HFFc6 (cell line): ENCODE data around the gene LYPLAL1. TPM values are rescaled to one million over a fixed set of nuclear protein-coding genes. Genes with fewer than 3 reads are reported as not detected.

ENCODE experiments used
- DNase-seq: peaks from one replicate; pipeline ENCODE4 v3.0.0-alpha.2; 2018
- H3K27ac Mint-ChIP-seq: 2 replicates; pipeline ENCODE4 v1.8.0; 2020; ENCODE audit warnings: mild to moderate bottlenecking, mixed read lengths
- H3K27me3 Mint-ChIP-seq: 2 replicates; pipeline ENCODE4 v1.8.0; 2021; ENCODE audit warnings: mild to moderate bottlenecking, moderate library complexity, mixed read lengths; ENCODE audit not compliant: insufficient read depth
- H3K36me3 Mint-ChIP-seq: 2 replicates; pipeline ENCODE4 v1.8.0; 2021; ENCODE audit warnings: low read depth, mixed read lengths
- H3K4me1 Mint-ChIP-seq: 2 replicates; pipeline ENCODE4 v1.8.0; 2020; ENCODE audit warnings: low read depth, mixed read lengths
- H3K4me3 Mint-ChIP-seq: 2 replicates; pipeline ENCODE4 v1.8.0; 2020; ENCODE audit warnings: mild to moderate bottlenecking, moderate library complexity, mixed read lengths
- H3K9me3 Mint-ChIP-seq: 2 replicates; pipeline ENCODE4 v1.8.0; 2020; ENCODE audit warnings: mild to moderate bottlenecking, mixed read lengths
- total RNA-seq, 6 experiments: library from RNA; stranded (reverse); fragmentation: NEBNext Ultra II Directional; extraction: Animal tissue kit (Norgen Biotek cat#: 25700); gene quantifications; 2 replicates in 1 of 6; 3 replicates in 5 of 6; pipeline ENCODE4 v1.2.3, GENCODE V29; 2021
- TF ChIP-seq, protein P1 (sequence below): fragments of 200-600 bp; sonication (generic); IDR thresholded peaks from 2 replicates; pipeline ENCODE4 v1.5.0; 2021; ENCODE audit warnings: antibody characterized with exemption, mild to moderate bottlenecking

Gene LYPLAL1
- total RNA-seq, 6 experiments from 2014 or later: 20.5 to 28.1 (median 22.3) TPM

DNA sequence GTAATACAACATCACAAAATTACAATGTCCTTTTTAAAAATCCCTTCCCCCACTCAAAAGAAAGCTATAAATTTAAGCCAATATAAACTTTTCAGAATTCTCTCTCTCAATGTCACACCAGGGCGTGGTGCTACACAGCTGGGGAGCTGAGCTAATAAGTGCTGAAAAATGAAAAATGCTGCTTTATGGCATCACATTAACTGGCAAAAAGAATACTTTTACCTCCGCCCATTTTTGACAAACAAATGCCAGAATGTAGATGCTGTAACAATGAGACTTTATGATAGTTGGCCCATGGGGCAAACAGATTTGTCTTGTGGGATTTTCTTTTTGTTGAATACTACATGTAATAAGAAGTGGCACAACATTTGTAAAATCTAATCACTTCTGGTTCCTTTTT is 12.7 kb upstream of the LYPLAL1 start:
- H3K4me1 Mint-ChIP-seq: no peaks in the 10 kb centered on the region
- H3K9me3 Mint-ChIP-seq: no peaks in the 10 kb centered on the region
- no peak overlapping the region for H3K27ac Mint-ChIP-seq
- H3K27me3 Mint-ChIP-seq: no peaks in the 10 kb centered on the region
- no peak overlapping the region for H3K4me3 Mint-ChIP-seq
- H3K36me3 Mint-ChIP-seq: no peaks in the 10 kb centered on the region
- TF ChIP-seq, protein P1, sequence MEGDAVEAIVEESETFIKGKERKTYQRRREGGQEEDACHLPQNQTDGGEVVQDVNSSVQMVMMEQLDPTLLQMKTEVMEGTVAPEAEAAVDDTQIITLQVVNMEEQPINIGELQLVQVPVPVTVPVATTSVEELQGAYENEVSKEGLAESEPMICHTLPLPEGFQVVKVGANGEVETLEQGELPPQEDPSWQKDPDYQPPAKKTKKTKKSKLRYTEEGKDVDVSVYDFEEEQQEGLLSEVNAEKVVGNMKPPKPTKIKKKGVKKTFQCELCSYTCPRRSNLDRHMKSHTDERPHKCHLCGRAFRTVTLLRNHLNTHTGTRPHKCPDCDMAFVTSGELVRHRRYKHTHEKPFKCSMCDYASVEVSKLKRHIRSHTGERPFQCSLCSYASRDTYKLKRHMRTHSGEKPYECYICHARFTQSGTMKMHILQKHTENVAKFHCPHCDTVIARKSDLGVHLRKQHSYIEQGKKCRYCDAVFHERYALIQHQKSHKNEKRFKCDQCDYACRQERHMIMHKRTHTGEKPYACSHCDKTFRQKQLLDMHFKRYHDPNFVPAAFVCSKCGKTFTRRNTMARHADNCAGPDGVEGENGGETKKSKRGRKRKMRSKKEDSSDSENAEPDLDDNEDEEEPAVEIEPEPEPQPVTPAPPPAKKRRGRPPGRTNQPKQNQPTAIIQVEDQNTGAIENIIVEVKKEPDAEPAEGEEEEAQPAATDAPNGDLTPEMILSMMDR: no peak
- DNase-seq: no peak

DNA sequence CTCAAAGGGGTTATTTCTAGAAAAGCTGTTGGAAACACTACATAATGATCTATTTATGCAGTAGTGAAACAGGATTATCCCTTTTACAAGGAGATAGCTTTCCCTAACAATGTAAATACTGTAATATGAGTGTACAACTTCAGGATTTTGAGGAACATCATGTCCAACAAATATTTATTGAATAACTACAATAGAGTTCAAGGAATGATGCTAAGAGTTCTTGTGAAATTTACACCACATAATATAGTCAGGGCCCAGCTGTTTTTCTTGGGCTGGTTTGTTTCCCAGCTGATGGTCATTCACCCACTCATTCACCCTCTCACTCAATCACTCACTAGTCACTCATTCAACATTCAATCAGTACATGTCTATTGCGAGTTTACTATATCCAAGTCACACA is 12.3 kb upstream of the LYPLAL1 start:
- no peaks in the 10 kb centered on the region for H3K9me3 Mint-ChIP-seq
- no peak for DNase-seq
- TF ChIP-seq, protein P1: no peak
- H3K27me3 Mint-ChIP-seq: no peaks in the 10 kb centered on the region
- no peak overlapping the region for H3K4me3 Mint-ChIP-seq
- no peaks in the 10 kb centered on the region for H3K36me3 Mint-ChIP-seq
- H3K4me1 Mint-ChIP-seq: no peaks in the 10 kb centered on the region
- no peak overlapping the region for H3K27ac Mint-ChIP-seq

DNA sequence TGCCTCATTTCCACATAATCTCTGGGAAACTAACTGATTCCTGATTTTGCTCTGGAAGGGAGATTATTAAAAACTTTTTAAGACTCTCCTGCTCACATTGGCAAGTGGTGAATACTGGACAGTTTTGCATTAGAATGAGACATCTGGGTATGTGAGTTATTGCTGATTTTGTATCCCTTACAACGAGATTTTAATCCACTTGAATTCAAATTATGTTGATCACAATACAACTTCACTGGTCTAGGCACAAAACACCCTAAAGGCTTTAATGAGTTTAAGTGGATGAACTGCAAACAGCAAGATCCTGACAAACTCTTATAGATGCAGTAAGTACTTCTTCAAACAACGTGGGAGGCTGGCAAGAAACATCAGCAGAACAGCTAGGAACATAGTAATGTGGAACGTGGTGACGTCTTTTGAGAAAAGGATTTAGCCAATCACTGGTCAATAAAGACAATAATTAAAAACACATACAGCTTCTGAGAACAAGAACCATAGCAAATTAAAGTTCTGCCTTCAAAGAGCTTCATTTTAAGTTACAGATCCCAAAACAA is 10.2 kb upstream of the LYPLAL1 start:
- no peaks in the 10 kb centered on the region for H3K4me1 Mint-ChIP-seq
- TF ChIP-seq, protein P1: no peak
- DNase-seq: no peak
- no peak overlapping the region for H3K4me3 Mint-ChIP-seq
- no peaks in the 10 kb centered on the region for H3K36me3 Mint-ChIP-seq
- no peaks in the 10 kb centered on the region; the same call in 1 of the 2 replicates for H3K27me3 Mint-ChIP-seq
- no peaks in the 10 kb centered on the region for H3K9me3 Mint-ChIP-seq
- no peak overlapping the region for H3K27ac Mint-ChIP-seq

DNA sequence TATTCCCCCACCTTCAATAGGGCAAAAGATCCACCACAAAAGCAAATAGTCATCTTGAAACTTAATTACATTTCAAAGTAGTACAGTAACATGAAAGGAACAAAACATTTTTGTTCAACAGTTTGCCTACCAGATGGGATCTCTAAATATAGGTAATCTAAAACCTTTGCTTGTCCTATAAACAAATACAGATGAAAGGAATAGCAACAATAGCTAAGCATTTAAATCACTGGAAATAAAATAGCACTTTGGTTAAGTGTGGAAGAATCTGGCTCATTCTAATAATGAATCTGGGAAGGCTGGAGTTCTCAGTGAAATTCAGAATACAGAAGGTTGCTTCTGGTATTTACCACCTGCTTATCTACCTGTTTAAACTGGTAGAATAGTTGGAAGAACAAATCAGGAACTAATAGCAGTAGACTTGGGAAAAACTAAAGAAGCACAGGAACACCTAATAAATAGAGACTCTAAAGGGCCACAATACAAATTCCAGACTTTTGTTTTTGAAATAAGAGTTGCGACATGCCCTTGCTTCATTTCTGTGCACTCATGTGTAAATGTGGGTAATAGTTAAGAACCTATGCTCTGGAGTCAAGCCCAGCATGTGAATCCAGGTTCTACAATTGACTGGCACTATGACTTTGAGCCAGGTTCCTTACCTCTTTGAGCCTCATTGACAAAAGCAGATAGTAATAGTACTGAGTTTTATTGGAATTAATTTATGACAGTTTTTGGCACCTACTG is 2.3 kb upstream of the LYPLAL1 start:
- peaks cover 17% of the 10 kb centered on the region for H3K4me1 Mint-ChIP-seq
- no peak overlapping the region for H3K27ac Mint-ChIP-seq
- TF ChIP-seq, protein P1: no peak
- DNase-seq: no peak
- H3K9me3 Mint-ChIP-seq: no peaks in the 10 kb centered on the region
- H3K4me3 Mint-ChIP-seq: no peak overlapping the region
- H3K27me3 Mint-ChIP-seq: no peaks in the 10 kb centered on the region; the same call in 1 of the 2 replicates
- peaks cover 7% of the 10 kb centered on the region for H3K36me3 Mint-ChIP-seq

DNA sequence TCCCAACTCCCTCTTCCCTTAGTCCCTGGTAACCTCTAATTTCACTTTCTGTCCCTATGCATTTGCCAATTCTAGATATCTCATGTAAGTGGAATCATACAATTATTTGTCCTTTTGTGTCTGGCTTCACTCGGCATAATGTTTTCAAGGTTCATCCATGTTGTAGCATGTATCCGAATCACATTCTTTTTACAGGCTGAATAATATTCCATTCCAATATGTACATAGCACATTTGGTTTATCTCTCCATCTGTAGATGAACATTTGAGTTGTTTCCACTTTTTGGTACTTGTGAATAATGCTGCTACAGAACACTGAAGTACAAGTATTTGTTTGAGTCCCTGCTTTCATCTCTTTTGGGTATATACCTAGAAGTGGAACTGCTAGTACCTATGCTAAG is 857 bp upstream of the LYPLAL1 start:
- no peak for DNase-seq
- Mint-ChIP-seq H3K27ac (no peak overlapping the region), H3K27me3 (no peaks in the 10 kb centered on the region; the same call in 1 of the 2 replicates), H3K9me3 (no peaks in the 10 kb centered on the region), H3K4me1 (peaks cover 24% of the 10 kb centered on the region), H3K4me3 (no peak overlapping the region; the same call in 1 of the 2 replicates), H3K36me3 (peaks cover 14% of the 10 kb centered on the region)
- TF ChIP-seq, protein P1: no peak
